HCT116 (cell line): ENCODE measurements around the gene CDC42EP4. TPM values are rescaled to one million over a fixed set of nuclear protein-coding genes. Genes with fewer than 3 reads are reported as not detected.

Experiments
- ATAC-seq: fragments of 200-7000 bp; cut with Tn5 transposase; 2 replicates; pipeline ENCODE4 v1.9.1; 2020; ENCODE audit warnings: mild to moderate bottlenecking, moderate library complexity
- BruUV-seq: library from RNA; stranded (reverse); fragments of 400-500 nt; replicated peaks from 2 replicates; lab custom pipeline; 2021; lab: Mats Ljungman, UMichigan
- CTCF ChIA-PET: fragments of 300-600 bp; sonication (Branson Sonifier 250); formaldehyde crosslinking; loops from one replicate; lab custom pipeline; 2021; ENCODE audit warnings: antibody characterized with exemption; lab: Charles Lee
- POLR2A ChIA-PET: fragments of 300-600, 350-600 bp; sonication (Branson Sonifier 250); formaldehyde crosslinking; loops from one replicate; lab custom pipeline; 2021; ENCODE audit warnings: antibody characterized with exemption; lab: Charles Lee
- RAD21 ChIA-PET, 2 experiments: fragments of 300-600 bp; sonication (Branson Sonifier 250); formaldehyde crosslinking; loops; one replicate each; lab custom pipeline; 2023; ENCODE audit warnings: low total read pairs in 2 of 2; ENCODE audit not compliant: uncharacterized antibody in 2 of 2, unreplicated experiment in 2 of 2, low non-redundant PET in 1 of 2; lab: Charles Lee
- DNase-seq: peaks from one replicate; pipeline ENCODE4 v3.0.0-alpha.2; 2010; ENCODE audit warnings: low read depth, low spot score
- H2AFZ ChIP-seq: fragments of 200-600 bp; shearing (Covaris generic), sonication (generic); 2 replicates; pipeline ENCODE4 v1.6.1; 2017; ENCODE audit warnings: low read depth, mixed run types, mixed read lengths, antibody characterized with exemption, low read length; ENCODE audit not compliant: poor library complexity, severe bottlenecking
- H3K27ac ChIP-seq: 2 replicates; pipeline ENCODE4 v1.5.1; 2012; ENCODE audit warnings: low read depth, low read length
- H3K27me3 ChIP-seq: fragments of 200-600 bp; sonication (generic); 2 replicates; pipeline ENCODE4 v1.6.1; 2016; ENCODE audit warnings: mixed run types, low read length, mixed read lengths; ENCODE audit not compliant: insufficient read depth
- H3K36me3 ChIP-seq, 2 experiments: fragments of 200-500 bp in 1 of 2; fragments of 200-600 bp in 1 of 2; sonication (Bioruptor generic) in 1 of 2; sonication (generic) in 1 of 2; 2 replicates each; pipeline versions ENCODE4 v1.5.1 to v1.6.1; 2014 to 2016; ENCODE audit warnings: low read length in 2 of 2, inconsistent platforms in 1 of 2, mixed read lengths in 1 of 2, mixed run types in 1 of 2; ENCODE audit not compliant: insufficient read depth in 2 of 2, control insufficient read depth in 1 of 2
- H3K4me1 ChIP-seq, 2 experiments: fragments of 200-600 bp in 1 of 2; sonication (generic) in 1 of 2; 2 replicates each; pipeline versions ENCODE4 v1.5.1 to v1.6.1; 2012 to 2017; ENCODE audit warnings: low read length in 2 of 2, inconsistent platforms in 1 of 2, mild to moderate bottlenecking in 1 of 2, mixed read lengths in 1 of 2, mixed run types in 1 of 2, moderate library complexity in 1 of 2; ENCODE audit not compliant: insufficient read depth in 2 of 2, control insufficient read depth in 1 of 2
- H3K4me2 ChIP-seq: fragments of 200-600 bp; sonication (generic); 2 replicates; pipeline ENCODE4 v1.6.1; 2017; ENCODE audit warnings: mixed run types, low read length, mixed read lengths
- H3K4me3 ChIP-seq, 2 experiments: fragments of 200-600 bp in 1 of 2; sonication (generic) in 1 of 2; replicated peaks in 1 of 2; 2 replicates each; pipeline ENCODE4 v1.5.1; 2011 to 2016; ENCODE audit warnings: low read length in 2 of 2, control low read depth in 1 of 2, low read depth in 1 of 2, mild to moderate bottlenecking in 1 of 2, mixed read lengths in 1 of 2, mixed run types in 1 of 2
- H3K79me2 ChIP-seq: fragments of 200-600 bp; sonication (generic); 2 replicates; pipeline ENCODE4 v1.6.1; 2017; ENCODE audit warnings: mild to moderate bottlenecking, mixed run types, low read length, moderate library complexity, mixed read lengths; ENCODE audit not compliant: insufficient read depth
- H3K9ac ChIP-seq: fragments of 200-600 bp; sonication (generic); 2 replicates; pipeline ENCODE4 v1.6.1; 2016; ENCODE audit warnings: low read length, mixed read lengths
- H3K9me2 ChIP-seq: fragments of 200-600 bp; sonication (generic), shearing (Covaris generic); 2 replicates; pipeline ENCODE4 v1.6.1; 2017; ENCODE audit warnings: mixed run types, mild to moderate bottlenecking, moderate library complexity; ENCODE audit not compliant: insufficient read depth
- H3K9me3 ChIP-seq, 2 experiments: fragments of 200-500 bp in 1 of 2; fragments of 200-600 bp in 1 of 2; sonication (Bioruptor generic) in 1 of 2; sonication (generic) in 1 of 2; 2 replicates each; pipeline ENCODE4 v1.6.1; 2014 to 2017; ENCODE audit warnings: low read length in 2 of 2, mixed read lengths in 2 of 2, inconsistent platforms in 1 of 2, low read depth in 1 of 2, mild to moderate bottlenecking in 1 of 2, mixed run types in 1 of 2, moderate library complexity in 1 of 2; ENCODE audit not compliant: control insufficient read depth in 1 of 2, insufficient read depth in 1 of 2
- H4K20me1 ChIP-seq: fragments of 200-600 bp; sonication (generic), shearing (Covaris generic); 2 replicates; pipeline ENCODE4 v1.6.1; 2017; ENCODE audit warnings: mixed run types, mild to moderate bottlenecking, moderate library complexity; ENCODE audit not compliant: insufficient read depth
- CEBPB ChIP-seq: IDR thresholded peaks from 2 replicates; pipeline ENCODE4 v1.6.1; 2012; ENCODE audit warnings: low read depth
- EGR1 ChIP-seq: IDR thresholded peaks from 2 replicates; pipeline ENCODE4 v1.6.1; 2012; ENCODE audit warnings: low read depth
- EZH2 ChIP-seq: fragments of 200-600 bp; sonication (generic); IDR thresholded peaks from 2 replicates; pipeline ENCODE4 v1.6.1; 2017; ENCODE audit warnings: antibody characterized with exemption, mixed run types
- EZH2phosphoT487 ChIP-seq: fragments of 200-600 bp; IDR thresholded peaks from 2 replicates; pipeline ENCODE4 v1.6.1; 2018; ENCODE audit warnings: antibody characterized with exemption, borderline replicate concordance
- JUND ChIP-seq: IDR thresholded peaks from 2 replicates; pipeline ENCODE4 v1.6.1; 2012
- MAX ChIP-seq: IDR thresholded peaks from 2 replicates; pipeline ENCODE4 v1.6.1; 2012
- SP1 ChIP-seq: IDR thresholded peaks from 2 replicates; pipeline ENCODE4 v1.6.1; 2012; ENCODE audit warnings: low read depth
- YY1 ChIP-seq: IDR thresholded peaks from 2 replicates; pipeline ENCODE4 v1.6.1; 2011; ENCODE audit warnings: low read length, low read depth, moderate library complexity, mild to moderate bottlenecking; ENCODE audit not compliant: insufficient replicate concordance; ENCODE audit errors: extremely low read depth
- ZNF274 ChIP-seq: fragments of 200-500 bp; sonication (Bioruptor generic); IDR thresholded peaks from 2 replicates; pipeline ENCODE4 v1.6.1; 2014; ENCODE audit warnings: mild to moderate bottlenecking, low read depth, low read length, inconsistent platforms
- intact Hi-C: fragments of 100-400 bp; cut with micrococcal nuclease; formaldehyde crosslinking; loops from 2 replicates; pipeline ENCODE4 v1.10.0; 2022
- total RNA-seq: library from RNA; stranded (reverse); gene quantifications from one replicate; pipeline ENCODE4 v1.2.1, GENCODE V29; 2021; ENCODE audit not compliant: unreplicated experiment
- TF ChIP-seq, protein P1 (sequence below): IDR thresholded peaks from 2 replicates; pipeline ENCODE4 v1.6.1; 2012; ENCODE audit warnings: low read depth
- TF ChIP-seq, protein P2 (sequence below): IDR thresholded peaks from 2 replicates; pipeline ENCODE4 v1.6.1; 2011; ENCODE audit warnings: mild to moderate bottlenecking, low read length, moderate library complexity; ENCODE audit not compliant: insufficient replicate concordance; ENCODE audit errors: extremely low read depth

Gene CDC42EP4
- total RNA-seq, 1 experiment from 2014 or later = 54.9 TPM

DNA sequence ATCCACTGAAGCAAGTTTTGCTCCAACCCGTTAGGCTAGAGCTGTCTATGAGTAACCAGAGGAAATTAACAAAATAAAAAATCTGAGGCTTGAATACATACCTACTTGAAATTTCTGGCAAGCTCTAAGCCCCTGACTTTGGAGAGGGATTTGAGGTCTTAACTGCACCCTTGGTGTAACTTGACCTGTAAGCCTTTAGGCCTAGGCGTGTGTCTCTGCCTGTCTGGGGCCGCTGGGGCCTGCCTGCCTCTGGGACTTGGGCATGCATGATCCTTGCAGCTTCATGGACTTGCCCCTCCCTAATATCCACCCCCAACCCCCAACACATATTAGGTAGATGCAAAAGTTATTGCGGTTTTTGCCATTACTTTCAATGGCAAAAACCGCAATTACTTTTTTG, 3.7 kb upstream of the CDC42EP4 start:
- Histone ChIP-seq H3K9me2 (no peaks in the 10 kb centered on the region), H3K36me3 (no peaks in the 10 kb centered on the region), H3K4me3 (no peak overlapping the region), H3K27ac (no peak overlapping the region), H3K9me3 (no peaks in the 10 kb centered on the region), H2AFZ (no peak overlapping the region), H3K27me3 (no peaks in the 10 kb centered on the region), H4K20me1 (no peaks in the 10 kb centered on the region), H3K79me2 (peaks cover 11% of the 10 kb centered on the region), H3K9ac (no peak overlapping the region), H3K4me1 (peaks cover 5 to 18% of the 10 kb centered on the region in 2 experiments), H3K4me2 (no peak overlapping the region)
- CTCF ChIA-PET = no interaction called here
- no TSS peak for BruUV-seq
- intact Hi-C loops = no loop called here
- TF ChIP-seq EZH2phosphoT487 (no peak), MAX (no peak), CEBPB (no peak), EGR1 (no peak), ZNF274 (no peak), SP1 (no peak), JUND (no peak), EZH2 (no peak), YY1 (no peak)
- TF ChIP-seq, protein P1, sequence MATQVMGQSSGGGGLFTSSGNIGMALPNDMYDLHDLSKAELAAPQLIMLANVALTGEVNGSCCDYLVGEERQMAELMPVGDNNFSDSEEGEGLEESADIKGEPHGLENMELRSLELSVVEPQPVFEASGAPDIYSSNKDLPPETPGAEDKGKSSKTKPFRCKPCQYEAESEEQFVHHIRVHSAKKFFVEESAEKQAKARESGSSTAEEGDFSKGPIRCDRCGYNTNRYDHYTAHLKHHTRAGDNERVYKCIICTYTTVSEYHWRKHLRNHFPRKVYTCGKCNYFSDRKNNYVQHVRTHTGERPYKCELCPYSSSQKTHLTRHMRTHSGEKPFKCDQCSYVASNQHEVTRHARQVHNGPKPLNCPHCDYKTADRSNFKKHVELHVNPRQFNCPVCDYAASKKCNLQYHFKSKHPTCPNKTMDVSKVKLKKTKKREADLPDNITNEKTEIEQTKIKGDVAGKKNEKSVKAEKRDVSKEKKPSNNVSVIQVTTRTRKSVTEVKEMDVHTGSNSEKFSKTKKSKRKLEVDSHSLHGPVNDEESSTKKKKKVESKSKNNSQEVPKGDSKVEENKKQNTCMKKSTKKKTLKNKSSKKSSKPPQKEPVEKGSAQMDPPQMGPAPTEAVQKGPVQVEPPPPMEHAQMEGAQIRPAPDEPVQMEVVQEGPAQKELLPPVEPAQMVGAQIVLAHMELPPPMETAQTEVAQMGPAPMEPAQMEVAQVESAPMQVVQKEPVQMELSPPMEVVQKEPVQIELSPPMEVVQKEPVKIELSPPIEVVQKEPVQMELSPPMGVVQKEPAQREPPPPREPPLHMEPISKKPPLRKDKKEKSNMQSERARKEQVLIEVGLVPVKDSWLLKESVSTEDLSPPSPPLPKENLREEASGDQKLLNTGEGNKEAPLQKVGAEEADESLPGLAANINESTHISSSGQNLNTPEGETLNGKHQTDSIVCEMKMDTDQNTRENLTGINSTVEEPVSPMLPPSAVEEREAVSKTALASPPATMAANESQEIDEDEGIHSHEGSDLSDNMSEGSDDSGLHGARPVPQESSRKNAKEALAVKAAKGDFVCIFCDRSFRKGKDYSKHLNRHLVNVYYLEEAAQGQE = no peak
- TF ChIP-seq, protein P2, sequence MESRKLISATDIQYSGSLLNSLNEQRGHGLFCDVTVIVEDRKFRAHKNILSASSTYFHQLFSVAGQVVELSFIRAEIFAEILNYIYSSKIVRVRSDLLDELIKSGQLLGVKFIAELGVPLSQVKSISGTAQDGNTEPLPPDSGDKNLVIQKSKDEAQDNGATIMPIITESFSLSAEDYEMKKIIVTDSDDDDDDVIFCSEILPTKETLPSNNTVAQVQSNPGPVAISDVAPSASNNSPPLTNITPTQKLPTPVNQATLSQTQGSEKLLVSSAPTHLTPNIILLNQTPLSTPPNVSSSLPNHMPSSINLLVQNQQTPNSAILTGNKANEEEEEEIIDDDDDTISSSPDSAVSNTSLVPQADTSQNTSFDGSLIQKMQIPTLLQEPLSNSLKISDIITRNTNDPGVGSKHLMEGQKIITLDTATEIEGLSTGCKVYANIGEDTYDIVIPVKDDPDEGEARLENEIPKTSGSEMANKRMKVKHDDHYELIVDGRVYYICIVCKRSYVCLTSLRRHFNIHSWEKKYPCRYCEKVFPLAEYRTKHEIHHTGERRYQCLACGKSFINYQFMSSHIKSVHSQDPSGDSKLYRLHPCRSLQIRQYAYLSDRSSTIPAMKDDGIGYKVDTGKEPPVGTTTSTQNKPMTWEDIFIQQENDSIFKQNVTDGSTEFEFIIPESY = no peak
- POLR2A ChIA-PET = interaction anchor here (0.7 kb wide), 1 partner anchor 10 kb away, joined by 3 read pairs; no protein-coding TSS in a partner anchor
- DNase-seq (no peak), ATAC-seq (no peak)
- RAD21 ChIA-PET = interaction anchor here in 1 of 2 experiments (0.7 kb wide), 1 partner anchor 248 kb away, joined by 3 read pairs; no protein-coding TSS in a partner anchor
